Activated T-helper 1 cell treated with anti-CD3 and anti-CD28 coated beads, Interleukin-12 subunit alpha, Interleukin-12 subunit beta, Interleukin-2, Interleukin-4 antibody, amounts not matched to agents 30 ng/mL and 10 ng/mL and 1 ng/mL, durations not matched to agents 14 hours and 24 hours and 36 hours (primary cell): ENCODE results near the gene ZNF80. TPM values are rescaled to one million over a fixed set of nuclear protein-coding genes. Genes with fewer than 3 reads are reported as not detected.
"Not testable (repeated sequence)": the region's sequence is repeated elsewhere in the genome, so short reads cannot be mapped to it uniquely, and the experiment has no call there.

Experiments used
- DNase-seq: peaks from one replicate; pipeline ENCODE4 v3.0.0; 2021; ENCODE audit warnings: low spot score
- H3K27ac Mint-ChIP-seq: one replicate; pipeline ENCODE4 v1.8.0; 2021; ENCODE audit warnings: mild to moderate bottlenecking, mixed read lengths
- H3K27me3 Mint-ChIP-seq: one replicate; pipeline ENCODE4 v1.8.0; 2022; ENCODE audit warnings: mild to moderate bottlenecking, moderate library complexity, mixed read lengths; ENCODE audit not compliant: insufficient read depth
- H3K36me3 Mint-ChIP-seq: one replicate; pipeline ENCODE4 v1.8.0; 2021; ENCODE audit warnings: low read depth, mixed read lengths
- H3K4me1 Mint-ChIP-seq: one replicate; pipeline ENCODE4 v1.8.0; 2021; ENCODE audit warnings: low read depth, mixed read lengths
- H3K4me3 Mint-ChIP-seq: one replicate; pipeline ENCODE4 v1.8.0; 2021; ENCODE audit warnings: mild to moderate bottlenecking, moderate library complexity, mixed read lengths
- H3K9me3 Mint-ChIP-seq: one replicate; pipeline ENCODE4 v1.8.0; 2021; ENCODE audit warnings: mixed read lengths
- intact Hi-C: fragments of 100-400 bp; cut with micrococcal nuclease; formaldehyde crosslinking; loops from one replicate; pipeline ENCODE4 v1.15.1; 2024
- total RNA-seq: library from RNA; stranded (reverse); gene quantifications from 2 replicates; pipeline ENCODE4 v1.2.3, GENCODE V29; 2022

ZNF80 gene
- total RNA-seq, result 0.22 and 0.23 TPM in 2 replicates

- intact Hi-C loops, H3K9me3 Mint-ChIP-seq: not testable (repeated sequence)
- peaks cover 31% of the 10 kb centered on the region for H3K4me1 Mint-ChIP-seq
These were observed at the start of gene ZNF80 for GRCh38 chr3:114237478-114237877. Gene ZNF80, minus strand, starts transcription at chr3:114237578. Its CDS starts 504 bp downstream, at chr3:114237074.

GRCh38 chr3:114286266-114286665 lies 48.9 kb upstream of the ZNF80 start:
- intact Hi-C loops, result no loop called here
- no peak for DNase-seq
- Mint-ChIP-seq H3K36me3 (no peaks in the 10 kb centered on the region), H3K27ac (no peak overlapping the region), H3K4me3 (no peak overlapping the region), H3K4me1 (peaks cover 10% of the 10 kb centered on the region), H3K27me3 (no peaks in the 10 kb centered on the region), H3K9me3 (no peaks in the 10 kb centered on the region)

More at GRCh38 chr3:114237478-114237877, at the start of gene ZNF80:
- not testable (repeated sequence) for H3K36me3 Mint-ChIP-seq, H3K27me3 Mint-ChIP-seq, H3K27ac Mint-ChIP-seq, DNase-seq
- peak within 1 kb of the TSS; percentile 61 for H3K4me3 Mint-ChIP-seq

GRCh38 chr3:114285648-114286230 lies 48.4 kb upstream of the ZNF80 start:
- Mint-ChIP-seq H3K4me3 (no peak overlapping the region), H3K9me3 (no peaks in the 10 kb centered on the region), H3K36me3 (no peaks in the 10 kb centered on the region), H3K27me3 (peaks cover 2% of the 10 kb centered on the region), H3K4me1 (peaks cover 6% of the 10 kb centered on the region), H3K27ac (peak overlapping the region; percentile 36)
- intact Hi-C loops, result no loop called here
- DNase-seq, result no peak

- no peaks in the 10 kb centered on the region for H3K36me3 Mint-ChIP-seq
- no peak for DNase-seq
- no peak overlapping the region for H3K4me3 Mint-ChIP-seq
- H3K27me3 Mint-ChIP-seq, result peaks cover 3% of the 10 kb centered on the region
- no peak overlapping the region for H3K27ac Mint-ChIP-seq
- intact Hi-C loops, result no loop called here
- H3K4me1 Mint-ChIP-seq, result peaks cover 5% of the 10 kb centered on the region
- H3K9me3 Mint-ChIP-seq, result no peaks in the 10 kb centered on the region
These were observed 47.3 kb upstream of the ZNF80 start for GRCh38 chr3:114284644-114285043.

GRCh38 chr3:114276856-114277255 lies 39.5 kb upstream of the ZNF80 start:
- peaks cover 12% of the 10 kb centered on the region for H3K9me3 Mint-ChIP-seq
- H3K27ac Mint-ChIP-seq, intact Hi-C loops, H3K4me1 Mint-ChIP-seq, H3K36me3 Mint-ChIP-seq, DNase-seq, H3K4me3 Mint-ChIP-seq, H3K27me3 Mint-ChIP-seq: not testable (repeated sequence)

GRCh38 chr3:114274929-114275328 lies 37.6 kb upstream of the ZNF80 start:
- Mint-ChIP-seq H3K27ac (no peak overlapping the region), H3K4me3 (no peak overlapping the region), H3K27me3 (no peaks in the 10 kb centered on the region), H3K9me3 (peaks cover 21% of the 10 kb centered on the region), H3K36me3 (no peaks in the 10 kb centered on the region), H3K4me1 (no peaks in the 10 kb centered on the region)
- DNase-seq, result no peak
- intact Hi-C loops, result no loop called here

GRCh38 chr3:114272271-114272670 lies 34.9 kb upstream of the ZNF80 start:
- intact Hi-C loops, result no loop called here
- Mint-ChIP-seq H3K27me3 (no peaks in the 10 kb centered on the region), H3K9me3 (peaks cover 41% of the 10 kb centered on the region), H3K4me1 (no peaks in the 10 kb centered on the region), H3K27ac (no peak overlapping the region), H3K4me3 (no peak overlapping the region), H3K36me3 (no peaks in the 10 kb centered on the region)
- no peak for DNase-seq

- Mint-ChIP-seq H3K27me3 (no peaks in the 10 kb centered on the region), H3K36me3 (no peaks in the 10 kb centered on the region), H3K27ac (no peak overlapping the region), H3K4me3 (no peak overlapping the region), H3K4me1 (no peaks in the 10 kb centered on the region), H3K9me3 (peaks cover 29% of the 10 kb centered on the region)
- no peak for DNase-seq
- intact Hi-C loops, result no loop called here
These were observed 32.6 kb upstream of the ZNF80 start for GRCh38 chr3:114270019-114270418.

- Mint-ChIP-seq H3K4me1 (no peaks in the 10 kb centered on the region), H3K9me3 (peaks cover 10% of the 10 kb centered on the region), H3K27ac (no peak overlapping the region), H3K36me3 (no peaks in the 10 kb centered on the region), H3K27me3 (peaks cover 4% of the 10 kb centered on the region), H3K4me3 (no peak overlapping the region)
- intact Hi-C loops, result no loop called here
- DNase-seq, result no peak
These were observed 22.8 kb upstream of the ZNF80 start for GRCh38 chr3:114260152-114260551.

- Mint-ChIP-seq H3K27me3 (peaks cover 4% of the 10 kb centered on the region), H3K27ac (no peak overlapping the region)
- intact Hi-C loops, result no loop called here
These were observed 22.2 kb upstream of the ZNF80 start for GRCh38 chr3:114259566-114259965.

GRCh38 chr3:114253505-114253904 lies 16.1 kb upstream of the ZNF80 start:
- Mint-ChIP-seq H3K27ac (no peak overlapping the region), H3K4me1 (no peaks in the 10 kb centered on the region)

More at GRCh38 chr3:114259566-114259965, 22.2 kb upstream of the ZNF80 start:
- no peaks in the 10 kb centered on the region for H3K36me3 Mint-ChIP-seq
- no peak overlapping the region for H3K4me3 Mint-ChIP-seq
- peaks cover 10% of the 10 kb centered on the region for H3K9me3 Mint-ChIP-seq
- no peaks in the 10 kb centered on the region for H3K4me1 Mint-ChIP-seq
- no peak for DNase-seq

GRCh38 chr3:114252954-114253353 lies 15.6 kb upstream of the ZNF80 start:
- H3K27ac Mint-ChIP-seq, result no peak overlapping the region
- no peaks in the 10 kb centered on the region for H3K27me3 Mint-ChIP-seq
- DNase-seq, result no peak

More at GRCh38 chr3:114253505-114253904, 16.1 kb upstream of the ZNF80 start:
- H3K36me3 Mint-ChIP-seq, result peaks cover 2% of the 10 kb centered on the region
- H3K27me3 Mint-ChIP-seq, result no peaks in the 10 kb centered on the region
- intact Hi-C loops, result no loop called here
- peaks cover 8% of the 10 kb centered on the region for H3K9me3 Mint-ChIP-seq
- no peak for DNase-seq
- H3K4me3 Mint-ChIP-seq, result no peak overlapping the region

GRCh38 chr3:114242947-114243346 lies 5.6 kb upstream of the ZNF80 start:
- H3K27ac Mint-ChIP-seq, result peak overlapping the region; percentile 45
- H3K4me3 Mint-ChIP-seq, result no peak overlapping the region
- peak; percentile 24 for DNase-seq
- peaks cover 3% of the 10 kb centered on the region for H3K36me3 Mint-ChIP-seq
- peaks cover 4% of the 10 kb centered on the region for H3K27me3 Mint-ChIP-seq
- peaks cover 22% of the 10 kb centered on the region for H3K9me3 Mint-ChIP-seq
- intact Hi-C loops, result loop anchor here (1.0 to 5.0 kb wide), 6 partner anchors 20 to 186 kb away; partner anchors contain the start of genes CCDC191 and QTRT2
- H3K4me1 Mint-ChIP-seq, result peaks cover 23% of the 10 kb centered on the region

More at GRCh38 chr3:114252954-114253353, 15.6 kb upstream of the ZNF80 start:
- Mint-ChIP-seq H3K4me1 (no peaks in the 10 kb centered on the region), H3K4me3 (no peak overlapping the region), H3K36me3 (peaks cover 2% of the 10 kb centered on the region), H3K9me3 (peaks cover 5% of the 10 kb centered on the region)
- intact Hi-C loops, result no loop called here
